ENCODE measurements around the gene PARD6A.

- TF ChIP-seq DRAP1 (CRISPR knock-in tag; IDR thresholded peaks at IDR 0.05) = no peak
- TF ChIP-seq HOXA3 (CRISPR knock-in tag; IDR thresholded peaks at IDR 0.05) = no peak
- TF ChIP-seq RXRB (CRISPR knock-in tag; IDR thresholded peaks at IDR 0.05; ENCODE audit: borderline replicate concordance) = no peak
- no peak for TF ChIP-seq NR3C1 (CRISPR knock-in tag; IDR thresholded peaks at IDR 0.05)
- TF ChIP-seq ZNF768 (CRISPR knock-in tag; IDR thresholded peaks at IDR 0.05) = no peak
- no peak for TF ChIP-seq POLR2A (IDR thresholded peaks at IDR 0.05; ENCODE audit: insufficient read depth in 1 of 2, low read depth in 2 of 2, low read length in 2 of 2)
- no peak for TF ChIP-seq ZNF639 (CRISPR knock-in tag; conservative IDR thresholded peaks at IDR 0.05)
- no peak for TF ChIP-seq ATF4 (CRISPR knock-in tag; IDR thresholded peaks at IDR 0.05)
Measured at GRCh38 chr16:67613808-67614207, 47.0 kb upstream of the PARD6A start.

Measured in HepG2 (cell line).